Activated CD4-positive, alpha-beta T cell treated with anti-CD3 and anti-CD28 coated beads for 1 hour (primary cell): ENCODE results near the gene TTC21A.

Source experiments
- DNase-seq: peaks from one replicate; pipeline ENCODE4 v3.0.0-alpha.2; 2020

TTC21A gene

DNA sequence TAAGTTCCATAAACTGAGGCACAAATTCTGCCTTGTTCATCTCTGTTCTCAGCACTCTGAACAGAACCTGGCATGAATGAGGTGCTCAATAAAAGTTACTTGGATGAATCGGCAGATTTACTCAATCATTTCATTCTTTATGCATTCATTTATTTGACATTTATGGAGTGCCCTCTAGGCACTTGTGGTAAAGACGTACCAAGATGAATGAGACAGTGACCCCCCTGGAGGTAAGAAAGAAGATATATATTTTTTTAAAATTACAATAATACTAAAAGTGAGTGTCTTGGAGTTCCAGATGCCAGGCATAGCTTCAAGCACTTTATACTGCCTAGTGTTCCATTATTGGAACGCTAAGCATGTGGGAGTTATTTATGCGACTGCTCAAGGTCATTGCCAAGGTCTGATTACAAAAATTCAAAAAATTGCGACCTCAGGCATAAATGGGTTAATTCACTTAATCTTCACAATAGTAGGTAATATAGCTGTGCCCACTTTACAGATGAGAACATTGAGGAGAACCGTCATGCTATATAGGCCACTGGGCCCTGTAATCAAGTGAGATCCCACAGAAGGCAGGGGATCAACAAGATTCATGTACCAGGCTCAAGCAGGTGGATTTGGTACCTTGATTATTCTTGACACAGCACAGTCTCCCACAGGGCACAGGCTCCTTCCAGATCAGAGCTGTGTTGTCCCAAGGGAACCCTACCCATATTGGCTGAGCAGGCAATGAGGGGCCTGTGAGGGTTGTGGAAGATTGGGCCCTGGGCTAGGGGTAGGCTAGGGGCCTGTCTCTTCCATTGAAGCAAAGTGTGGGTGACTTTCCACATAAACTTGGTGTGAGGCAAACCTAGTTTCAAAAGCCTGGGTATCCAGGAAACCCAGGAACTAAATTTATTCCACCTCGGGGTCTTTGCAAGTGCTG lies 74.2 kb downstream of the TTC21A start:
- no peak for DNase-seq

DNA sequence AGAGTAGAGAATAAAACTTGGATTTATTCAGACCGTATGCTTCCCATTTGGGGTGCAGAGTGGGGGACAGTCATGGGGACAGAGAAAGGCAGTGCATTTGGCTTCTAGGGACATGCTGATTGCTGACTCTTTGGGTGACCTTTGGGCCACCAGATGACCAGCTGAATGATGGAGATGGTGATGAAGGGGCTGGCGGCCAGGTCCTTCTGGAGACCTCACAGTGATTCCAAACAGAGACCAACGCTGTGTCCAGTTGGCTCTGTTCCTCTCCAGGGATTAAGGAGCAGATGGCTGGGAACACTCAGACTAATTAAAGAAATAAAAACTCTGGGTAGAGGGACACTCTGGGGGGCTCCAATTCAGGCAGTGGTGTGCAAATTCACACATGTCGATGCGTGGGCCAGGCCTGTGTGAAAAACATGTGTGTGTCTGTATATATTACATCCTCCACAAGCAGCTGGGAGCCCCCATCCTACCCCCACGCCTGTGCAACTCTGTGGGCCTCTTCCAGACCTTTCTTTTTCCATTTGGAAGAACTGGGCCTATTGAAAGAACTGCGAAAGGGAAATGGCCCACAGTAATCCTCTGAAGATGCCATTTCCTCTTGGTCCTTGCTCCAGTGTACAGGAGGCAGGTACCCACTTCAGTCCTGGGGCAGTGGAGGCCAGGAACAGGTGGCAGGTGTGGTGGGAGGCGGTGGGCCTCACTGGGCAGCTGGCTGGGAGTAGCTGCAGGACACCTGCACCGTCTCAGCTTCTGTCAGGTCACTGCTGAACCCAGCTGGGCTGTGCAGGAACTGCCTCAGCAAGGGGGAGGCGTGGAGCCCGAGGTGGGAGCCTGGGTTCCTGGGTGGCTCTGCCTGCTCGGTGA lies 76.0 kb downstream of the TTC21A start:
- DNase-seq = no peak

DNA sequence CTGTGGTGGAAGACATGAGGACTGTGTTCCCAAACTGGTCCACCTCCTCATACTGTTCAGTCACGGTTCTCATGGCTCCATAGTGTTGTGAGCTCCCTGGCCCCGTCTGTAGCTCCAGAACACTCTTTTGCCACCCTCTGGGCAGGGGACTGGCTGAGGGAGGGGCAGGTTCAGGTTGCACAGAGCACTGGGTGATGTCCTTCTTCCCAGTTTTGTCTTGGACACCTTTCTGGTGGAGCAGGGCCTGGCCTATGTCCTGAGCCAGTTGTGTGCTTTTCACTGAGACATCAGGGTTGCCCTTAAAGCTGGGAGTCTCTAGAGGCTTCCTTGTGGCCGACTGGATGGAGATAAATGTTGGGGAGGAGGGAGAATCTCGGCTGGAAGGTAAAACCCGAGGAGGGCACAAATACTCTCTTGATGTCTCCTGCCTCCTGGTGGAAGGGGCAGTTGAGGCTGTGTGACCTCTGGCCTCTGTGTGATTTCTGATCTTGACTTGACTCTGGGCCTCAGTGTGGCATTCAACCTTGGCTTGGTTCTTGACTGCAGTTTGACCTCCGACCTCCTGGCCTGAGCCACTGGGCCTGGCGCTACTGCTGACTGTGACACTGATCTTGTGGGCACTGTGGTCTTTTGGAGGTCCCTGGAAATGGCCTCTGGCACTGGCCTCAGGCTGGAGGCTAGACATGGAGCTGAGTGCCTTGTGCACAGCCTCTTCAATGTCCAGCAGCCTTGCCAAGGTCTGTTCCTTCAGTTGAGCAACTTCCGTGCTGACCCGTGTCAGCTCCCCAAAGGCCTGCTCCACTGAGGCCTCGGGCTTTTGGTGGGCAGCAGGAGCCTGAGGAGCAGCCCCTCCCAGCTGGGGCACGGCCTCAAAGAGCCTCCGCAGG lies 76.8 kb downstream of the TTC21A start:
- no peak for DNase-seq

DNA sequence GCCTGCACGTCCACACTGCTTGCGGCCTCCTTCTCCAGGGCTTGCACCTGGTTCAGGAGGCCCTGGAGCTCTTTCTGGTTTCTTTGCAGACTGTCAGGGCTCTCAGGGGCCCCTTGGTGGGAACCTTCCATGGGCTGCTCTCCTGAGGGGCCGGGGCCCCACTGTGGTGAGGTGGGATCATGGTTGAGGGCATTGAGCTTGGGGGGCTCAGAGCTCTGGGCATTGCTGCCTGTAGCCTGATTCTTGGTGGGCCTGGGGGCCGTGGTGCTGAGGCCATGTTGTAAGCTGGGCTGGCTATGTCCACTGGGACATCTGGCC lies 77.4 kb downstream of the TTC21A start:
- no peak for DNase-seq

DNA sequence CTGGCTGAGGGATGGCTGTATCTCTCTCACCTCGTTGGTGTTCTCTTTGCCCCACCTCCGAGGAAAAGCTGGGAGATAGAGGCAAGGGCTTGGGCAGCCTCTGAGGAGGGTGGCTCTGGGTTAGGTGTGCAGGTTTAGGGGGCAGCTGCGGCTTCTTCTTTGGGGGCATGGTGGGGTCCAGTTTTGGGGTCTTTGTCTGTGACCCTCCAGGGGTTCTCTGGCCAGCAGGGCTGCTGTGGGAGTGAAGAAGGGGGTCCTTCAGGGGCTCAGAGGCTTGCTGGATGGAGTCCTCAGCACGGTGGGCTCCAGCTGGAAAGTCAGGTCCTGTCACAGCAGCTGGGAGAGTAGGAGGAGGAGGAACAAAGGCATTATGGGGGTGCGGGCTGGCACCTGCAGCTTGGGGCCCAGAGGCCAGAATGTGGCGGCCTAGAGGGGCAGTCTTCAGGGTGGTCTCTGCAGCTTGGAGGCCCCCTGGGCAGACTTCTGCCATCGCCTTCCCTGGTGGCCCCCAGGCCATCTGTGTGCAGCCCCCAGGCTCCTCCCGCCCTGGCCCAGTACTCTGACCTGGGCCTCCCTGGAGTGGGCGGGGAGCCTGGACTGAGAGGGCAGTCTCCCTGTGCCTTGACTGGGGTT lies 78.0 kb downstream of the TTC21A start:
- DNase-seq = no peak

DNA sequence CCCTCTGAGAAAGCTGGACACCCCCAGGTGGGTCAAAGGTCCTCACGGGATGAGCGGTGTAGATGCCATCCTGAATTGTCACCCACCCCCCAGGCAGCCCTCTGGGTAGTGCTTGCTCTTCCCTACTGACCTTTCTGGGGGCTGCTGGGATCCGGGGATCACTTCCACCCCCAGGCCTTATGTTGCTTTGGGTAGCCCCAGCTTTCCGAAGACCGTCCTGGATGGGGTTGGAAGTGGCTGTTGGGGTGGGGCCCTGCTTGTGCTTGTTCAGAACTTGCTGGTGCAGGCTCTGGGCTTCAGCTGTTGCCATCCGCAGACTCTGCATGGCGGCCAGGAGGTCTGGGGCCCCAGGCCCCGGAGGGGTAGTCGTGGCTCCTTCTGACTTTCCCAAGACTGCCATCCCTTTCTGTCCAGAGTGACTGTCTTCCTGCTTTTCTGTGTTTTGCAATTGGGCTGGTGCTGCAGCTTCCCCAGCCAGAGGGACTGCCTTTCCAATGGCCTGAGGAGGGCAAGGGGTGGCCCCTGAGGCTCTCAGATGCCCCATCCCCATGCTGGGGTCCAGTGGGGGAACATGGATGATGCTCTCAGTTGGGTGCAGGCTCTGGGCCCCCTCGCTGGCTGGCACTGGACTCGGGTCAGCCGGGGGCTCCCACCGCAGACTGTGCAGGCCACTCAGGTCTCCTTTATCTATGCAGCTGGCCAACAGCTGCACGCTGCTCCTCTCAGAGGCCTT lies 78.6 kb downstream of the TTC21A start:
- DNase-seq = no peak

DNA sequence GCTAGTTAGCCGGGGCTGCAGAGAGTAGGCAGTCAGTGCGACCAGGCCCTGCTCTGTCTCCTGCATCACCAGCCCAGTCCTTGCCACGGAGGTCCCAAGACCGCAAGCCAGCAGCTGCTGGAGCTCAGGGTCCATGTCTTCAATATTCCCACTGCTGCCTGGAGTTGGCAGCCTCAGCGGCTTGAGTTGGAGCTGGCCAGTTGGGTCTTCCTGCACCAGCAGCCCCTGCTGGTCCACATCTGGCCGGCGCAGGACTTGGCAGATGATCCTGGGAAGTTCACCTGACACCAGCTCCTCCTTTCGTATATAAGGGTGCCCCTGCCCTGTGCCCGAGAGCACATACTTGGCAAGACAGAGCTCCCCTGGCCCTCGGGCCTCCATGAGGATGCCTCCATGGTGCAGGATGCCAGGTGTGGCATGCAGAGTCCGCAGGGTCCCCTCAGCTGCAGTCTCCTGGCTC lies 79.2 kb downstream of the TTC21A start:
- DNase-seq = no peak

DNA sequence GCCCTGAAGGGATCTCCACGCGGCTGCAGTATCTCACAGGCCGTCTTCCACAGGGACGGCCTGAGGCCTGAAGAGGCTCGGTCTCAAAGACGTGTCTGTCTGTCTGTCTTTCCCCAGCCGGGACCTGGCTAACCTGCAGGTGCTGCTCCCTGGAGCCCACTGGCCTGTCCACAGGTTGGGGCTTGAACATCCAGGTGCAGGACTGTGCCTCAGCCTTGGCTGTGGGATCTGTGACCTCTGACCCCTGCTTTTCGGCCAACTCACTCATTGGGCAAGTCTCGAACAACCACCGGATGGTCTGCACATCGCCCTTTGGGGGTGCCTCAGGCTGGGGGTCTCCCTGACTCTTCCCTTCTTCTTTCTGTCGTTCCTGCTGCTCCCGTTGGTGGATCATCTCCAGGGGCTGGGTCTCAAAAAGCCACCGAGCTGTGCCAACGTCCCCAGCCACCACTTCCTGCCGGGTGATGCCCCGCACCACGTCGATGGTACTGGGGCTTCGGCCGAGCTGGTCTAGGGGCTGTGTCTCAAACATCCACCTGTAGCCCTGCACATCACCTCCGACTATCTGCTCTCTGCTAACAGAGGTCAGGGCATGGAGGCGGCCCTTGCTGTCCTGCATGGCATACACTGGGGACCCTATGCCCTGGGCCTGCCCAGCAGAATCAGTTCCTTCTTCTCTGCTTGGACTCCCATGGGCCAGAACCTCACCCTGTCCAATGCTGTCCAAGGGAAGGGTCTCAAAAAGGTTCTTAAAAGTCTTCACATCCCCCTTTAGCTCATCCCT lies 80.1 kb downstream of the TTC21A start:
- DNase-seq = no peak
